GM12878 (cell line): Measurements from ENCODE around the gene LCOR. TPM values are rescaled to one million over a fixed set of nuclear protein-coding genes. Genes with fewer than 3 reads are reported as not detected.
"Not testable (repeated sequence)": the region's sequence is repeated elsewhere in the genome, so short reads cannot be mapped to it uniquely, and the experiment has no call there.

ENCODE experiments used
- ATAC-seq: fragments of 200-7000 bp; cut with Tn5 transposase; 3 replicates; pipeline ENCODE4 v1.9.1; 2020; ENCODE audit warnings: mild to moderate bottlenecking, moderate library complexity
- BruUV-seq: library from RNA; stranded (reverse); fragments of 400-500 nt; replicated peaks from 2 replicates; lab custom pipeline; 2021; lab: Mats Ljungman, UMichigan
- CTCF ChIA-PET: fragments of 300-600 bp; sonication (Branson Sonifier 250); formaldehyde crosslinking; extraction: SDS; loops from one replicate; lab custom pipeline; 2021; ENCODE audit warnings: inconsistent platforms; lab: Yijun Ruan, JAX
- POLR2A ChIA-PET: fragments of 350-600 bp; formaldehyde crosslinking; extraction: SDS; loops from one replicate; lab custom pipeline; 2021; ENCODE audit warnings: inconsistent platforms; lab: Charles Lee
- RAD21 ChIA-PET: fragments of 300-600 bp; sonication (Branson Sonifier 250); formaldehyde crosslinking; loops from one replicate; lab custom pipeline; 2023; ENCODE audit warnings: antibody characterized with exemption; ENCODE audit not compliant: unreplicated experiment; lab: Charles Lee
- SMC1A ChIA-PET: fragments of 300-600 bp; sonication (Branson Sonifier 250); formaldehyde crosslinking; loops from one replicate; lab custom pipeline; 2023; ENCODE audit not compliant: unreplicated experiment, uncharacterized antibody; lab: Charles Lee
- DNase-seq: peaks from one replicate; pipeline ENCODE4 v3.0.0-alpha.2; 2011; ENCODE audit warnings: low read depth, low spot score
- FAIRE-seq: peaks from 3 replicates; lab custom pipeline; 2011; peaks lifted over from hg19 to GRCh38; lab: Jason Lieb, UNC
- H2AFZ ChIP-seq: 2 replicates; pipeline ENCODE4 v1.6.0; 2011; ENCODE audit warnings: low read depth, low read length, control low read depth; ENCODE audit not compliant: control insufficient read depth
- H3K27ac ChIP-seq: 2 replicates; pipeline ENCODE4 v1.5.1; 2011; ENCODE audit warnings: control low read depth; ENCODE audit not compliant: control insufficient read depth, insufficient read depth
- H3K27me3 ChIP-seq, 2 experiments: replicated peaks in 1 of 2; 2 replicates each; pipeline versions ENCODE4 v1.6.0 to v1.6.1; 2011; ENCODE audit warnings: low read length in 1 of 2; ENCODE audit not compliant: control insufficient read depth in 2 of 2, insufficient read depth in 2 of 2
- H3K36me3 ChIP-seq, 2 experiments: 2 replicates each; pipeline ENCODE4 v1.5.1; 2011; ENCODE audit warnings: low read length in 1 of 2; ENCODE audit not compliant: control insufficient read depth in 2 of 2, insufficient read depth in 2 of 2
- H3K4me1 ChIP-seq: 2 replicates; pipeline ENCODE4 v1.6.1; 2011; ENCODE audit warnings: mild to moderate bottlenecking, low read length, moderate library complexity, mixed read lengths; ENCODE audit not compliant: control insufficient read depth, insufficient read depth
- H3K4me2 ChIP-seq: 2 replicates; pipeline ENCODE4 v1.6.0; 2011; ENCODE audit warnings: control low read depth; ENCODE audit not compliant: control insufficient read depth, insufficient read depth
- H3K4me3 ChIP-seq: fragments of 200-600 bp; sonication (generic); 2 replicates; pipeline ENCODE4 v1.5.1; 2016
- H3K79me2 ChIP-seq: 2 replicates; pipeline ENCODE4 v1.6.0; 2011; ENCODE audit warnings: low read length; ENCODE audit not compliant: control insufficient read depth, insufficient read depth
- H3K9ac ChIP-seq: 2 replicates; pipeline ENCODE4 v1.8.0; 2011; ENCODE audit warnings: low read length, control low read depth, mixed read lengths; ENCODE audit not compliant: control insufficient read depth, insufficient read depth
- H3K9me3 ChIP-seq: replicated peaks from 3 replicates; pipeline ENCODE4 v1.5.1; 2011; ENCODE audit warnings: mild to moderate bottlenecking, low read length; ENCODE audit not compliant: control insufficient read depth, insufficient read depth
- H4K20me1 ChIP-seq: 2 replicates; pipeline ENCODE4 v1.6.0; 2011; ENCODE audit not compliant: control insufficient read depth, insufficient read depth
- BHLHE40 ChIP-seq, 2 experiments: fragments of 450-650 bp in 1 of 2; IDR thresholded peaks; 2 replicates each; pipeline ENCODE4 v1.6.1; 2011 to 2017; ENCODE audit warnings: low read depth in 2 of 2, borderline replicate concordance in 1 of 2, improper control_type of control experiment in 1 of 2, low read length in 1 of 2, mild to moderate bottlenecking in 1 of 2
- CREM ChIP-seq: IDR thresholded peaks from 2 replicates; pipeline ENCODE4 v1.6.1; 2014; ENCODE audit warnings: antibody characterized with exemption, low read depth
- EED ChIP-seq: sonication (generic); IDR thresholded peaks from 2 replicates; pipeline ENCODE4 v1.6.1; 2016; ENCODE audit warnings: antibody characterized with exemption, low read depth
- FOXK2 ChIP-seq: fragments of 450-650 bp; IDR thresholded peaks from 2 replicates; pipeline ENCODE4 v1.6.1; 2017; ENCODE audit warnings: mild to moderate bottlenecking, moderate library complexity
- HDAC6 ChIP-seq: fragments of 200-600 bp; sonication (generic); IDR thresholded peaks from one replicate; pipeline ENCODE4 v1.8.0; 2017; ENCODE audit warnings: antibody characterized with exemption; ENCODE audit not compliant: unreplicated experiment
- MEF2B ChIP-seq: fragments of 450-650 bp; IDR thresholded peaks from 2 replicates; pipeline ENCODE4 v1.6.1; 2018; ENCODE audit warnings: mild to moderate bottlenecking, moderate library complexity; ENCODE audit not compliant: partially characterized antibody, poor library complexity, severe bottlenecking
- PAX5 ChIP-seq: IDR thresholded peaks from 2 replicates; pipeline ENCODE4 v1.6.1; 2011; ENCODE audit warnings: low read depth, low read length, borderline replicate concordance
- RBBP5 ChIP-seq: fragments of 200-600 bp; sonication (generic); conservative IDR thresholded peaks from 2 replicates; pipeline ENCODE4 v1.6.1; 2016
- SMAD5 ChIP-seq: IDR thresholded peaks from 2 replicates; pipeline ENCODE4 v1.6.1; 2016; ENCODE audit warnings: antibody characterized with exemption, low read depth
- TBL1XR1 ChIP-seq: IDR thresholded peaks from 2 replicates; pipeline ENCODE4 v1.6.1; 2012; ENCODE audit warnings: low read depth, low read length, improper control_type of control experiment
- WGBS: methylation state at CpG from one replicate; pipeline ENCODE4 v1.1.6; 2016; ENCODE audit warnings: low lambda C conversion rate; ENCODE audit not compliant: insufficient replicate concordance, insufficient coverage; ENCODE audit errors: missing lambda C conversion rate; 5-methylcytosine and 5-hydroxymethylcytosine counted together
- in situ Hi-C: fragments of 300-500 bp; cut with MboI; formaldehyde crosslinking; loops from 9 replicates; pipeline ENCODE4 v1.14.3; 2018; ENCODE audit warnings: mixed read lengths
- intact Hi-C: fragments of 100-400 bp; cut with micrococcal nuclease; formaldehyde crosslinking; loops from one replicate; pipeline ENCODE4 v1.14.2; 2022; ENCODE audit not compliant: unreplicated experiment
- polyA plus RNA-seq, 11 experiments: library from polyadenylated mRNA; depleted of rRNA in 4 of 11; unstranded in 6 of 11; stranded (reverse) in 5 of 11; fragments of >200 nt; fragmentation: Nextera tagmentation in 4 of 11; fragmentation: Illumina TruSeq in 1 of 11; extraction: Ambion mirVana in 4 of 11; extraction: Trizol in 1 of 11; gene quantifications; 1 replicate in 1 of 11; 2 replicates in 10 of 11; pipeline versions ENCODE4 v1.2.1 to v1.2.3, GENCODE V29; 2011 to 2016; ENCODE audit warnings: inconsistent platforms in 2 of 11, missing spikeins in 2 of 11, low read depth in 1 of 11
- total RNA-seq, 4 experiments: library from RNA; depleted of rRNA in 3 of 4; stranded (reverse); fragments of >200 nt in 3 of 4; fragmentation: Illumina TruSeq in 1 of 4; extraction: Trizol in 1 of 4; gene quantifications; 2 replicates each; pipeline versions ENCODE4 v1.2.1 to v1.2.3, GENCODE V29; 2013 to 2021
- TF ChIP-seq, protein P1 (sequence below): fragments of 450-650 bp; conservative IDR thresholded peaks from 2 replicates; pipeline ENCODE4 v1.6.1; 2017; ENCODE audit warnings: mild to moderate bottlenecking, moderate library complexity
- TF ChIP-seq, protein P2 (sequence below): IDR thresholded peaks from 2 replicates; pipeline ENCODE4 v1.6.1; 2011; ENCODE audit warnings: borderline replicate concordance, low read depth, mild to moderate bottlenecking, moderate library complexity, mixed read lengths, low read length; ENCODE audit not compliant: insufficient read depth; ENCODE audit errors: extremely low read length

Gene LCOR
- total and polyA plus RNA-seq, 10 of the 15 experiments (the other 5 are each of a cell fraction or from before 2014, with no cell fraction given) = 1.6 to 22.0 (median 13.2) TPM

DNA sequence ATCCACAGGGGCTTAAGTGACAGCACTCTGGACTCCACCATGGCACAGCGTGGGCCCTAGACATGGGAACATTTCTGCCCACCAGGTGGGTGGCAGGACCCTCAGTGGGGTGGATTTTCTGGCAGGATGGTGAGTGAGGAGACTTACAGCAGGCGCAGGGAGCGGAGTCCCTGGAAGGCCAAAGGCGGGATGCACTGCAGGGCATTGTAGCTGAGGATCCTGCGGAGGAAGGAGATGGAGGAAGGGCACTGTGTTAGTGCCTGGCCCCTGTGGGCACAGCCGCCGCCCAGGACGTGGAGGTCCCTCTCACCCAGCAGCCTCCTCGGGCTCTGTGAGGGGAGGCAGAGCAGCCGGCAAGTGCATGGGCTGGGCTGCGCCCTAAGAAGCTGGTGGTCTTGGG lies 199.4 kb downstream of the LCOR start (continued):
- TF ChIP-seq, protein P1, sequence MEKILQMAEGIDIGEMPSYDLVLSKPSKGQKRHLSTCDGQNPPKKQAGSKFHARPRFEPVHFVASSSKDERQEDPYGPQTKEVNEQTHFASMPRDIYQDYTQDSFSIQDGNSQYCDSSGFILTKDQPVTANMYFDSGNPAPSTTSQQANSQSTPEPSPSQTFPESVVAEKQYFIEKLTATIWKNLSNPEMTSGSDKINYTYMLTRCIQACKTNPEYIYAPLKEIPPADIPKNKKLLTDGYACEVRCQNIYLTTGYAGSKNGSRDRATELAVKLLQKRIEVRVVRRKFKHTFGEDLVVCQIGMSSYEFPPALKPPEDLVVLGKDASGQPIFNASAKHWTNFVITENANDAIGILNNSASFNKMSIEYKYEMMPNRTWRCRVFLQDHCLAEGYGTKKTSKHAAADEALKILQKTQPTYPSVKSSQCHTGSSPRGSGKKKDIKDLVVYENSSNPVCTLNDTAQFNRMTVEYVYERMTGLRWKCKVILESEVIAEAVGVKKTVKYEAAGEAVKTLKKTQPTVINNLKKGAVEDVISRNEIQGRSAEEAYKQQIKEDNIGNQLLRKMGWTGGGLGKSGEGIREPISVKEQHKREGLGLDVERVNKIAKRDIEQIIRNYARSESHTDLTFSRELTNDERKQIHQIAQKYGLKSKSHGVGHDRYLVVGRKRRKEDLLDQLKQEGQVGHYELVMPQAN = no peak
- TF ChIP-seq MEF2B (no peak), EED (no peak)
- TF ChIP-seq, protein P2, sequence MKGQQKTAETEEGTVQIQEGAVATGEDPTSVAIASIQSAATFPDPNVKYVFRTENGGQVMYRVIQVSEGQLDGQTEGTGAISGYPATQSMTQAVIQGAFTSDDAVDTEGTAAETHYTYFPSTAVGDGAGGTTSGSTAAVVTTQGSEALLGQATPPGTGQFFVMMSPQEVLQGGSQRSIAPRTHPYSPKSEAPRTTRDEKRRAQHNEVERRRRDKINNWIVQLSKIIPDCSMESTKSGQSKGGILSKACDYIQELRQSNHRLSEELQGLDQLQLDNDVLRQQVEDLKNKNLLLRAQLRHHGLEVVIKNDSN = no peak

DNA sequence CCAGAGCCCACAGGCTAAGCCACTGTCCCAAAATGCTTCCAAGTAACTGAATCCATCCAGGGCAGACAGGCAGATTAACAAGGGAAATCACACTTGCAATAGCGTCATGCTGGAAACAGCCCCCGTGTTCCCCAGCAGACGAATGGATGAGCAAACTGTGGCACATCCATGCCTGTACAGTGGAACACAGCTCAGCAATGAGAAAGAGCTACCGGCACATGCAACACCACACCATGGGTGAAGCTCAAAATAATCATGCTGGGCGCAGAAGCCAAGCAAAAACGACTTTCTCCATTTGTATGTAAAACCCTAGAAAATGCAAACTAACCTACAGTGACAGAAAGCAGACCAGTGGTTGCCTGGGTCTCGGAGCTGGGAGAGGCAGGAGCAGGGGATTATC lies 200.5 kb downstream of the LCOR start:
- no peaks in the 10 kb centered on the region for H3K9me3 ChIP-seq
- no TSS peak for BruUV-seq
- no peak overlapping the region for H3K27ac ChIP-seq
- WGBS = 32% methylated on average over 7 of the region's 7 CpGs
- intact Hi-C loops = no loop called here
- FAIRE-seq (no peak), DNase-seq (no peak), ATAC-seq (no peak)
- H3K9ac ChIP-seq = no peak overlapping the region
- no peak overlapping the region for H3K4me2 ChIP-seq
- POLR2A ChIA-PET = interaction anchor here (0.7 kb wide), 1 partner anchor 349 kb away, joined by 5 read pairs; no protein-coding TSS in a partner anchor
- no peaks in the 10 kb centered on the region for H3K79me2 ChIP-seq
- H3K4me3 ChIP-seq = no peak overlapping the region
- no peaks in the 10 kb centered on the region for H4K20me1 ChIP-seq
- H3K36me3 ChIP-seq = no peaks in the 10 kb centered on the region
- RAD21 ChIA-PET = interaction anchor here (1.8 kb wide), 1 partner anchor 9 kb away, joined by 7 read pairs; no protein-coding TSS in a partner anchor
- H3K27me3 ChIP-seq = peaks cover 0 to 3% of the 10 kb centered on the region in 2 experiments; a peak in 3 of 4 replicates
- no peak overlapping the region for H2AFZ ChIP-seq
- in situ Hi-C loops = no loop called here
- CTCF ChIA-PET = interaction anchor here (0.7 to 8.5 kb wide), 5 partner anchors 9 to 178 kb away, joined by 3 to 155 read pairs (median 4); no protein-coding TSS in a partner anchor
- TF ChIP-seq RBBP5 (no peak), BHLHE40 (IDR thresholded peaks at IDR 0.05; ENCODE audit: borderline replicate concordance in 1 of 2, low read depth in 2 of 2, low read length in 1 of 2) (no peak), HDAC6 (no peak), SMAD5 (no peak), CREM (no peak), PAX5 (no peak), FOXK2 (no peak), TBL1XR1 (no peak)
- H3K4me1 ChIP-seq = peaks cover 5% of the 10 kb centered on the region
- SMC1A ChIA-PET = interaction anchor here (0.6 to 1.5 kb wide), 5 partner anchors 9 to 423 kb away, joined by 3 to 5 read pairs (median 3); no protein-coding TSS in a partner anchor

DNA sequence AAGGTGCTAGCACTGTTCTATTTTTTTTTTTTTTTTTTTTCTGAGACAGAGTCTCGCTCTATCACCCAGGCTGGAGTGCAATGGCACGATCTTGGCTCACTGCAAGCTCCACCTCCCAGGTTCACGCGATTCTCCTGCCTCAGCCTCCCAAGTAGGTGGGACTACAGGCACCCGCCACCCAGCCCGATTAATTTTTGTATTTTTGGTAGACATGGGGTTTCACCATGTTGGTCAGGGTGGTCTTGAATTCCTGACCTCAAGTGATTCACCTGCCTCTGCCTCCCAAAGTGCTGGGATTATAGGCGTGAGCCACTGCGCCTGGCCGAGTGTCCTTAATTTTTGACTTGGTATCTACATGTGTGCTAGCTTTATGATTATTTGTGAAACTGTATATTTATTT lies 201.7 kb downstream of the LCOR start:
- DNase-seq, RAD21 ChIA-PET, intact Hi-C loops, in situ Hi-C loops, BruUV-seq, H3K9ac ChIP-seq, H2AFZ ChIP-seq, ATAC-seq, H3K4me3 ChIP-seq, H3K79me2 ChIP-seq, H3K4me2 ChIP-seq, H3K9me3 ChIP-seq, FAIRE-seq, SMC1A ChIA-PET, H3K36me3 ChIP-seq, H3K4me1 ChIP-seq, H4K20me1 ChIP-seq, H3K27me3 ChIP-seq, H3K27ac ChIP-seq: not testable (repeated sequence)
- 70% methylated on average over 7 of the region's 9 CpGs for WGBS
- ChIA-PET POLR2A (interaction anchor here (0.6 kb wide), 1 partner anchor 9 kb away, joined by 3 read pairs; no protein-coding TSS in a partner anchor), CTCF (interaction anchor here (0.6 to 8.5 kb wide), 4 partner anchors 10 to 525 kb away, joined by 3 to 155 read pairs (median 4); no protein-coding TSS in a partner anchor)
